ENCODE measurements around the gene NCOR1. TPM values are rescaled to one million over a fixed set of nuclear protein-coding genes. Genes with fewer than 3 reads are reported as not detected.

The NCOR1 gene
- total RNA-seq, 1 donor from 2014 or later = 108 TPM

DNA sequence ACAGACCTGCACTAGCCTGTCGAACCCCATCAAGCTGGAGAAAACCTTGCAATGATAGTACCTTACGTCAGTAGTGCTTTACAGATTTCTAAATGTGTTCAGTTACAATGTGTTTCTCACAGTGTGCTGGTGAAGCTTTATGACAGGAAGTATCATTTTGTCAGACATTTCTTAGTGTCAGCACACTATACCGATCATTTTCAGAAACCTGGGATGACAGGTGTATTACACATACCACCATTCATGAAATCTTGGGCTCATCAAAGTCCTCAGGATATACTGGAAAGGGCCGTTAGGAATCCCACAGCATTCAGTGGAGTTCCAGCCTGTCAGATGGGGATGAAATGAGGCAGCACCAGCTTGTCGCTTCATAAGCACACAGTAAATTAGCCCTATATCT lies 188.4 kb downstream of the NCOR1 start:
- H3K27me3 Mint-ChIP-seq (ENCODE audit: low read depth) = no peaks in the 10 kb centered on the region
- H3K4me1 Mint-ChIP-seq (ENCODE audit: low read depth) = peaks cover 32% of the 10 kb centered on the region
- H3K36me3 Mint-ChIP-seq (ENCODE audit: low read depth) = peaks cover 39% of the 10 kb centered on the region
- no peak overlapping the region for H3K4me3 Mint-ChIP-seq (ENCODE audit: unreplicated experiment)
- H3K27ac Mint-ChIP-seq (ENCODE audit: unreplicated experiment) = peak overlapping the region; percentile 94
- DNase-seq (ENCODE audit: low spot score) = no peak
- no peak for TF ChIP-seq CTCF (IDR thresholded peaks at IDR 0.05)
- H3K9me3 Mint-ChIP-seq (ENCODE audit: low read depth) = no peaks in the 10 kb centered on the region

DNA sequence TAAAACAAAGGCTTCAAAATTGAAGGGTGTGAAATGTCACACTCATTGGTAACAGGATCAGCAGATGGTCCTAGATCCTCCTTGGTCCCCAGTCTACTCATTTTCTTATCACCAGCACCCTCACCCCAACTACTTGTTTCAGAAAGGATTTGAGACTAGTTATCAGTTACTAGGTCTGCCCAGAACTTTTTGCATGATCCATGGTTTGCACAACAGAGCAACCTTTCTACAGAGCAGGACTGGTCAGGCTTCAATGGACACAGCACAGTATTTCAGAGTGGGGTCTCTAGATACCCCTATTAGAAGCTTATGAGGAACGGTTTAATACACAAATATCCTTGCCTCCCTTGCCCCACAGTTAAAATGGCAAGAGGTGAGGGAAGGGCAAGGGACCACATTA lies 190.1 kb downstream of the NCOR1 start:
- Mint-ChIP-seq H3K27ac (ENCODE audit: unreplicated experiment) (no peak overlapping the region), H3K9me3 (ENCODE audit: low read depth) (no peaks in the 10 kb centered on the region), H3K4me3 (ENCODE audit: unreplicated experiment) (no peak overlapping the region)

GRCh38 chr17:16023881-16024280 lies 191.5 kb downstream of the NCOR1 start:
- Mint-ChIP-seq H3K4me3 (ENCODE audit: unreplicated experiment) (no peak overlapping the region), H3K4me1 (ENCODE audit: low read depth) (peaks cover 26% of the 10 kb centered on the region)

More for the DNA sequence above, 190.1 kb downstream of the NCOR1 start:
- DNase-seq (ENCODE audit: low spot score) = no peak
- no peak for TF ChIP-seq CTCF (IDR thresholded peaks at IDR 0.05)
- Mint-ChIP-seq H3K27me3 (ENCODE audit: low read depth) (no peaks in the 10 kb centered on the region), H3K4me1 (ENCODE audit: low read depth) (peaks cover 32% of the 10 kb centered on the region), H3K36me3 (ENCODE audit: low read depth) (peaks cover 39% of the 10 kb centered on the region)

GRCh38 chr17:16019347-16019746 lies 196.0 kb downstream of the NCOR1 start:
- Mint-ChIP-seq H3K27me3 (ENCODE audit: low read depth) (no peaks in the 10 kb centered on the region), H3K9me3 (ENCODE audit: low read depth) (no peaks in the 10 kb centered on the region), H3K4me3 (ENCODE audit: unreplicated experiment) (no peak overlapping the region), H3K36me3 (ENCODE audit: low read depth) (peaks cover 11% of the 10 kb centered on the region), H3K27ac (ENCODE audit: unreplicated experiment) (no peak overlapping the region), H3K4me1 (ENCODE audit: low read depth) (peaks cover 7% of the 10 kb centered on the region)
- no peak for TF ChIP-seq CTCF (IDR thresholded peaks at IDR 0.05)
- no peak for DNase-seq (ENCODE audit: low spot score)

More at GRCh38 chr17:16023881-16024280, 191.5 kb downstream of the NCOR1 start:
- H3K27ac Mint-ChIP-seq (ENCODE audit: unreplicated experiment) = no peak overlapping the region
- no peak for TF ChIP-seq CTCF (IDR thresholded peaks at IDR 0.05)
- no peaks in the 10 kb centered on the region for H3K9me3 Mint-ChIP-seq (ENCODE audit: low read depth)
- no peak for DNase-seq (ENCODE audit: low spot score)
- peaks cover 35% of the 10 kb centered on the region for H3K36me3 Mint-ChIP-seq (ENCODE audit: low read depth)
- no peaks in the 10 kb centered on the region for H3K27me3 Mint-ChIP-seq (ENCODE audit: low read depth)

- H3K4me1 Mint-ChIP-seq (ENCODE audit: low read depth) = peaks cover 14% of the 10 kb centered on the region
- no peaks in the 10 kb centered on the region for H3K9me3 Mint-ChIP-seq (ENCODE audit: low read depth)
- H3K27me3 Mint-ChIP-seq (ENCODE audit: low read depth) = no peaks in the 10 kb centered on the region
- peak; percentile 82 for TF ChIP-seq CTCF (IDR thresholded peaks at IDR 0.05)
- peaks cover 9% of the 10 kb centered on the region for H3K36me3 Mint-ChIP-seq (ENCODE audit: low read depth)
- no peak overlapping the region for H3K4me3 Mint-ChIP-seq (ENCODE audit: unreplicated experiment)
- peak overlapping the region; percentile 82 for H3K27ac Mint-ChIP-seq (ENCODE audit: unreplicated experiment)
- DNase-seq (ENCODE audit: low spot score) = no peak
These were observed 201.4 kb downstream of the NCOR1 start for GRCh38 chr17:16013943-16014407.

All from chondrocyte (in vitro differentiated cells).